ENCODE results near the gene DNAH14. TPM values are rescaled to one million over a fixed set of nuclear protein-coding genes. Genes with fewer than 3 reads are reported as not detected.

Gene DNAH14
- total and polyA plus RNA-seq, 3 donors from 2014 or later, result 30.1 to 82.1 (median 37.3) TPM

DNA sequence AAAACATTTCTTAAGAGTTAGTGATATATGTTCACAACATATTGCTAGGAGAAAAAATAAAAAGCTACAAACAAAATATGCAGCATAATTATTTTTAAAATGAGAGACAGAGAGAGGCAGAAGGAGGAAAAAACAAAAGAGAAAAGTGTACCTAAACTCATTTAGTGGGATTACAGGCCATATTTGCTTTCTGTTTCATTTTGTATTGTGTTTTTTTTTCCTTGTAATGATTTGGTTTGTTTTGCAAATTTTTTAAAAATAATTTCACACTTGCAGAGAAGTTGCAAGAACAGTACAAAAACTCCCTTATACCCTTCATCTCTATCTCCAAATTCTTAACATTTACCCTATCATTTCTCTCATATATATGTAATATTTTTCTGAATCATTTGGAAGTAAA, 433.3 kb downstream of the DNAH14 start:
- H3K27ac ChIP-seq, result no peak overlapping the region
- intact Hi-C loops (cut with DNase I; ENCODE audit: low total_unique reads), result no loop called here
- DNase-seq, result no peak
- no peaks in the 10 kb centered on the region for H3K27me3 ChIP-seq
- no peaks in the 10 kb centered on the region for H3K36me3 ChIP-seq (ENCODE audit: low read depth, missing control alignments)
- no peaks in the 10 kb centered on the region for H3K4me1 ChIP-seq
- no peaks in the 10 kb centered on the region for H3K9me3 ChIP-seq
- H3K4me3 ChIP-seq, result no peak overlapping the region
- TF ChIP-seq CTCF (IDR thresholded peaks at IDR 0.05) (no peak), POLR2A (IDR thresholded peaks at IDR 0.05) (no peak)

- Histone ChIP-seq H3K4me3 (no peak overlapping the region), H3K4me1 (no peaks in the 10 kb centered on the region), H3K36me3 (ENCODE audit: low read depth, missing control alignments) (no peaks in the 10 kb centered on the region), H3K27me3 (no peaks in the 10 kb centered on the region), H3K9me3 (no peaks in the 10 kb centered on the region), H3K27ac (no peak overlapping the region)
- TF ChIP-seq POLR2A (IDR thresholded peaks at IDR 0.05), result no peak
- 92 to 94% methylated on average over 6 of the region's 6 CpGs for WGBS, 2 donors
- intact Hi-C loops (cut with DNase I; ENCODE audit: low total_unique reads), result no loop called here
- no peak for DNase-seq
Measured at GRCh38 chr1:225364439-225364838, 435.0 kb downstream of the DNAH14 start.

- Histone ChIP-seq H3K27me3 (no peaks in the 10 kb centered on the region), H3K9me3 (no peaks in the 10 kb centered on the region), H3K4me1 (no peaks in the 10 kb centered on the region), H3K27ac (no peak overlapping the region), H3K4me3 (no peak overlapping the region), H3K36me3 (ENCODE audit: low read depth, missing control alignments) (no peaks in the 10 kb centered on the region)
- intact Hi-C loops (cut with DNase I; ENCODE audit: low total_unique reads), result no loop called here
- DNase-seq, result no peak
- no peak for TF ChIP-seq POLR2A (IDR thresholded peaks at IDR 0.05)
- TF ChIP-seq CTCF (IDR thresholded peaks at IDR 0.05), result no peak
Measured at GRCh38 chr1:225366018-225366417, 436.5 kb downstream of the DNAH14 start.

GRCh38 chr1:225366552-225366951, 437.1 kb downstream of the DNAH14 start:
- H3K27me3 ChIP-seq, result no peaks in the 10 kb centered on the region
- WGBS, 2 donors, result 23 to 48% methylated on average over 1 of the region's 1 CpG
- no peaks in the 10 kb centered on the region for H3K9me3 ChIP-seq
- no peak for TF ChIP-seq POLR2A (IDR thresholded peaks at IDR 0.05)
- no peak for TF ChIP-seq CTCF (IDR thresholded peaks at IDR 0.05)
- H3K4me1 ChIP-seq, result no peaks in the 10 kb centered on the region
- no peak overlapping the region for H3K27ac ChIP-seq
- no peak overlapping the region for H3K4me3 ChIP-seq
- intact Hi-C loops (cut with DNase I; ENCODE audit: low total_unique reads), result no loop called here
- no peaks in the 10 kb centered on the region for H3K36me3 ChIP-seq (ENCODE audit: low read depth, missing control alignments)
- no peak for DNase-seq

GRCh38 chr1:225368036-225368552, 438.6 kb downstream of the DNAH14 start:
- WGBS, 2 donors, result 86 to 96% methylated on average over 3 of the region's 3 CpGs
- H3K27ac ChIP-seq, result no peak overlapping the region
- DNase-seq, result no peak
- TF ChIP-seq CTCF (IDR thresholded peaks at IDR 0.05) (no peak), POLR2A (IDR thresholded peaks at IDR 0.05) (no peak)
- H3K9me3 ChIP-seq, result no peaks in the 10 kb centered on the region
- H3K4me3 ChIP-seq, result no peak overlapping the region
- intact Hi-C loops (cut with DNase I; ENCODE audit: low total_unique reads), result no loop called here
- H3K36me3 ChIP-seq (ENCODE audit: low read depth, missing control alignments), result no peaks in the 10 kb centered on the region
- no peaks in the 10 kb centered on the region for H3K4me1 ChIP-seq
- H3K27me3 ChIP-seq, result no peaks in the 10 kb centered on the region
